ENCODE results near the gene HDAC11. TPM values are rescaled to one million over a fixed set of nuclear protein-coding genes. Genes with fewer than 3 reads are reported as not detected.
"Not testable (repeated sequence)": the region's sequence is repeated elsewhere in the genome, so short reads cannot be mapped to it uniquely, and the experiment has no call there.

Gene HDAC11
- total RNA-seq, 6 experiments from 2014 or later = 8.0 to 12.4 (median 9.1) TPM

- no peaks in the 10 kb centered on the region for H3K36me3 Mint-ChIP-seq (ENCODE audit: low read depth)
- peaks cover 24% of the 10 kb centered on the region for H3K4me1 Mint-ChIP-seq (ENCODE audit: low read depth)
- TF ChIP-seq, protein P1, sequence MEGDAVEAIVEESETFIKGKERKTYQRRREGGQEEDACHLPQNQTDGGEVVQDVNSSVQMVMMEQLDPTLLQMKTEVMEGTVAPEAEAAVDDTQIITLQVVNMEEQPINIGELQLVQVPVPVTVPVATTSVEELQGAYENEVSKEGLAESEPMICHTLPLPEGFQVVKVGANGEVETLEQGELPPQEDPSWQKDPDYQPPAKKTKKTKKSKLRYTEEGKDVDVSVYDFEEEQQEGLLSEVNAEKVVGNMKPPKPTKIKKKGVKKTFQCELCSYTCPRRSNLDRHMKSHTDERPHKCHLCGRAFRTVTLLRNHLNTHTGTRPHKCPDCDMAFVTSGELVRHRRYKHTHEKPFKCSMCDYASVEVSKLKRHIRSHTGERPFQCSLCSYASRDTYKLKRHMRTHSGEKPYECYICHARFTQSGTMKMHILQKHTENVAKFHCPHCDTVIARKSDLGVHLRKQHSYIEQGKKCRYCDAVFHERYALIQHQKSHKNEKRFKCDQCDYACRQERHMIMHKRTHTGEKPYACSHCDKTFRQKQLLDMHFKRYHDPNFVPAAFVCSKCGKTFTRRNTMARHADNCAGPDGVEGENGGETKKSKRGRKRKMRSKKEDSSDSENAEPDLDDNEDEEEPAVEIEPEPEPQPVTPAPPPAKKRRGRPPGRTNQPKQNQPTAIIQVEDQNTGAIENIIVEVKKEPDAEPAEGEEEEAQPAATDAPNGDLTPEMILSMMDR (IDR thresholded peaks at IDR 0.05) = no peak
- DNase-seq = no peak
- no peaks in the 10 kb centered on the region; the same call in none of the 2 replicates for H3K27me3 Mint-ChIP-seq (ENCODE audit: insufficient read depth)
- H3K4me3 Mint-ChIP-seq = no peak overlapping the region
- H3K9me3 Mint-ChIP-seq = no peaks in the 10 kb centered on the region
- H3K27ac Mint-ChIP-seq = no peak overlapping the region
These were observed 18.4 kb downstream of the HDAC11 start for GRCh38 chr3:13498354-13499060.

DNA sequence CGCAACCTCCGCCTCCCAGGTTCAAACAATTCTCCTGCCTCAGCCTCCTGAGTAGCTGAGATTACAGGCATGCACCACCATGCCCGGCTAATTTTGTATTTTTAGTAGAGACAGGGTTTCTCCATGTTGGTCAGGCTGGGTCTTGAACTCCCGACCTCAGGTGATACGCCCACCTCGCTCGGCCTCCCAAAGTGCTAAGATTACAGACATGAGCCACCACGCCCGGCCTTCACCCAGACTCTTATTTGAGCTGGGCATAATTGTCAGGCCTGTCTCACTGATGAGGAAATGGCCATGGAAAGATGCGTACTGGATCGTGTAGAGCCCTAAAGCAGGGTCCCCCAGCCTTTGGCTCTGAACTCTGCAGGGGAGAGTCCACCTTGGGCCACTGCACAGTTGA, 19.1 kb downstream of the HDAC11 start:
- not testable (repeated sequence) for H3K9me3 Mint-ChIP-seq; H3K36me3 Mint-ChIP-seq (ENCODE audit: low read depth); H3K27ac Mint-ChIP-seq; DNase-seq; H3K4me3 Mint-ChIP-seq; H3K27me3 Mint-ChIP-seq (ENCODE audit: insufficient read depth)
- H3K4me1 Mint-ChIP-seq (ENCODE audit: low read depth) = peaks cover 31% of the 10 kb centered on the region

GRCh38 chr3:13500133-13500885, 20.2 kb downstream of the HDAC11 start:
- no peak for DNase-seq
- no peaks in the 10 kb centered on the region; the same call in 1 of the 2 replicates for H3K27me3 Mint-ChIP-seq (ENCODE audit: insufficient read depth)
- H3K27ac Mint-ChIP-seq = no peak overlapping the region
- H3K36me3 Mint-ChIP-seq (ENCODE audit: low read depth) = no peaks in the 10 kb centered on the region
- no peak overlapping the region for H3K4me3 Mint-ChIP-seq
- no peaks in the 10 kb centered on the region for H3K9me3 Mint-ChIP-seq
- peaks cover 40% of the 10 kb centered on the region for H3K4me1 Mint-ChIP-seq (ENCODE audit: low read depth)
- TF ChIP-seq, protein P1 (IDR thresholded peaks at IDR 0.05) = peak; percentile 83

DNA sequence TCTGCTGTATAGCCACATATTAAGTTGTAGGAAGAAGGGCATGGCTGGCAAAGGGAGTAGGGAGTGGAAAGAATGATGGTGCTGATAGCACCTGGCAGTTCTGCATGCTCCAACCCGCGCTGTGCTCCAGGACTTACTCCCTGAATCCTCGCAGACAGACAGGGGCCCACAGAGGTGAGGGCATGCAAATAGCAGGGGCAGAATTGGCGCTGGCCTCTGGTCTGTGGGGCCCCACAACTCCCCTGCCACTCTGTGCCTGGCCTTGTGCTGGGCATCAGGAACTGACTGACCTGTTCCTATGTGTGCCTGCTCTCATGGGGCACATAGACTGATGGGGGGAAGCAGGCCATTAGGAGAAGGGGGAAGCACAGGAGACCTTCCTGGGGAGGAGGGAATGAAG, 20.9 kb downstream of the HDAC11 start:
- no peaks in the 10 kb centered on the region for H3K9me3 Mint-ChIP-seq
- H3K36me3 Mint-ChIP-seq (ENCODE audit: low read depth) = no peaks in the 10 kb centered on the region
- no peak for DNase-seq
- TF ChIP-seq, protein P1 (IDR thresholded peaks at IDR 0.05) = no peak
- no peak overlapping the region for H3K4me3 Mint-ChIP-seq
- H3K27me3 Mint-ChIP-seq (ENCODE audit: insufficient read depth) = no peaks in the 10 kb centered on the region; the same call in 1 of the 2 replicates
- no peak overlapping the region for H3K27ac Mint-ChIP-seq
- H3K4me1 Mint-ChIP-seq (ENCODE audit: low read depth) = peaks cover 40% of the 10 kb centered on the region

GRCh38 chr3:13501521-13501920, 21.4 kb downstream of the HDAC11 start:
- no peak for DNase-seq
- no peaks in the 10 kb centered on the region for H3K9me3 Mint-ChIP-seq
- TF ChIP-seq, protein P1 (IDR thresholded peaks at IDR 0.05) = no peak
- no peak overlapping the region for H3K4me3 Mint-ChIP-seq
- no peaks in the 10 kb centered on the region; the same call in 1 of the 2 replicates for H3K27me3 Mint-ChIP-seq (ENCODE audit: insufficient read depth)
- H3K36me3 Mint-ChIP-seq (ENCODE audit: low read depth) = no peaks in the 10 kb centered on the region
- H3K4me1 Mint-ChIP-seq (ENCODE audit: low read depth) = peaks cover 36% of the 10 kb centered on the region
- H3K27ac Mint-ChIP-seq = no peak overlapping the region
